ENCODE results near the gene CCDC102B.
"Not testable (repeated sequence)": the region's sequence is repeated elsewhere in the genome, so short reads cannot be mapped to it uniquely, and the experiment has no call there.

CCDC102B gene

GRCh38 chr18:68797871-68798270, at the start of gene CCDC102B:
TSS of gene CCDC102B (plus strand) at chr18:68798080. CDS start at chr18:68836764, 38,684 bp downstream.
- no peak for DNase-seq

GRCh38 chr18:68757126-68757525, 40.8 kb upstream of the CCDC102B start:
- no peak for DNase-seq

GRCh38 chr18:68759308-68759707, 38.6 kb upstream of the CCDC102B start:
- no peak for DNase-seq

- no peak for DNase-seq
Measured at GRCh38 chr18:68763083-68763482, 34.8 kb upstream of the CCDC102B start.

- DNase-seq, result no peak
Measured at GRCh38 chr18:68764016-68764415, 33.9 kb upstream of the CCDC102B start.

- no peak for DNase-seq
Measured at GRCh38 chr18:68766433-68766832, 31.4 kb upstream of the CCDC102B start.

- DNase-seq, result no peak
Measured at GRCh38 chr18:68769461-68769860, 28.4 kb upstream of the CCDC102B start.

GRCh38 chr18:68772268-68772667, 25.6 kb upstream of the CCDC102B start:
- no peak for DNase-seq

- no peak for DNase-seq
Measured at GRCh38 chr18:68778280-68778886, 19.5 kb upstream of the CCDC102B start.

GRCh38 chr18:68779169-68779568, 18.7 kb upstream of the CCDC102B start:
- no peak for DNase-seq

GRCh38 chr18:68780802-68781635, 16.9 kb upstream of the CCDC102B start:
- no peak for DNase-seq

- DNase-seq, result no peak
Measured at GRCh38 chr18:68783506-68783905, 14.4 kb upstream of the CCDC102B start.

- no peak for DNase-seq
Measured at GRCh38 chr18:68784071-68784470, 13.8 kb upstream of the CCDC102B start.

- not testable (repeated sequence) for DNase-seq
Measured at GRCh38 chr18:68790290-68790689, 7.6 kb upstream of the CCDC102B start.

- DNase-seq, result no peak
Measured at GRCh38 chr18:68791801-68792200, 6.1 kb upstream of the CCDC102B start.

- DNase-seq, result no peak
Measured at GRCh38 chr18:68793951-68794350, 3.9 kb upstream of the CCDC102B start.

- no peak for DNase-seq
Measured at GRCh38 chr18:68796936-68797690, 767 bp upstream of the CCDC102B start.

GRCh38 chr18:68800075-68800474, 2.2 kb downstream of the CCDC102B start:
- no peak for DNase-seq

- no peak for DNase-seq
Measured at GRCh38 chr18:68803356-68803755, 5.5 kb downstream of the CCDC102B start.

GRCh38 chr18:68817584-68817983, 19.7 kb downstream of the CCDC102B start:
- DNase-seq, result no peak

- DNase-seq, result no peak
Measured at GRCh38 chr18:68818584-68818983, 20.7 kb downstream of the CCDC102B start.

- DNase-seq, result no peak
Measured at GRCh38 chr18:68822926-68823325, 25.0 kb downstream of the CCDC102B start.

GRCh38 chr18:68826121-68826520, 28.2 kb downstream of the CCDC102B start:
- no peak for DNase-seq
